ENCODE measurements around the gene RPL3. TPM values are rescaled to one million over a fixed set of nuclear protein-coding genes. Genes with fewer than 3 reads are reported as not detected.
"Not testable (repeated sequence)": the region's sequence is repeated elsewhere in the genome, so short reads cannot be mapped to it uniquely, and the experiment has no call there.

RPL3 gene
- 1,000 to 10,000 TPM; 3,164 to 3,255 TPM for total RNA-seq

DNA sequence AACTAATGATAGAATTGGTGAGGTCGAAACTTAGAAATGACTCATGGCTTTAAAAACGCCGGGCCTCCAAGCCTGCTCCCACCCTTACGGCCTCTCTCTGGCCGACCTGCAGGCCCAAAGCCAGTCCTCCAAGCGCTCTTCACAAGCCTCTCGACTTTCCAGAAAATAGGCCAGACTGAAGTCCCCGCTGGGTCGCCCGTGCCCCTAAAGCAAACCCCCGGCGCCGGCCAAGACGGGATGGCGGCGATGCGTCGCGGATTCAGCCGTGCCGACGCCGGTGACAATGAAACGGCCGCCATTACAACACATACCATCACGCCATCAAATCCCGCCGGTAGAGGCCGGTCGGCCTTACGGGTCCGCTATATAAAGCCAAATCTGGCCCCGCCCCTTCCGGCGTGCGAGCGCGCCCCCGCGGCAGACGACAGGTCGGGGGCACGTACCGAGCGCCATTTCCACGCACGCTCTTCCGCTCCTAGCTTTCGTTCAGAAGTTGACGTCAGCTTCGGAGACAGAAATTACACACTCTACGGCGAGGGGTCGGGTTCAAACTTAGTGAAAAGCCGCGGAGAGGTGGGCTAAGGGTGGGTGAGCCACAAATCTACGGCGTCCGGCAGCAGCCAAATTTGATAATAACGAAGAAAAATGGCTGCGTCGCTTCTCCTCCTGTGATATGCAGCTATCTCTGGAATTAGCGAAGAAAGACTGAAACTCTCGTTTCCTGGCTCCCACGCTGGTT lies at the start of gene RPL3:
TSS of gene RPL3 (minus strand) at position 340 of the 739 bp plus-strand sequence. CDS start at position 314, 26 bp downstream.
- Mint-ChIP-seq H3K27me3 (peaks cover 13% of the 10 kb centered on the region), H3K4me3 (peak within 1 kb of the TSS; percentile 100), H3K27ac (peak within 1 kb of the TSS; percentile 100), H3K9me3 (peaks cover 1% of the 10 kb centered on the region), H3K36me3 (peaks cover 53% of the 10 kb centered on the region), H3K4me1 (peaks cover 41% of the 10 kb centered on the region)
- DNase-seq: peak; percentile 94

DNA sequence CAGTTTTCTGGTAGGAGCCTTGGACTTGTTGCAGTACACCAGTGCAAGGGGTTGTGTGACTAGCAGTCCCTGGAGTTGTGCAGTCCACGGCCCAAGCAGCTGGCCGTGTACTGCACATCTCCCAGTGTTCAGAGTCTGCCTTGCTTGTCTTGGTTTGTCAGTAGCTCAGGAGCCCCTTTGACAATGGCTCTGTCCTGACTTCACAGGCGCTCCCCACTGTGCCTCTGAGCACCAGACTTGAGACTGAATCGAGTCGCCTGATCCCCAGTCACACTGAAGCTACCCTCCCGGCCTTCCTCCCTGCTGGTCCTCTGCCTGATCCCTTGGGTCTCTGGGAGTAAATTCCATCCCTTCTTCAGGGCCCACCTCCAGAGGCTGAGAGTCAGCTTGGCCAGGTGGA lies 49.8 kb upstream of the RPL3 start:
- no peak overlapping the region for H3K27ac Mint-ChIP-seq
- DNase-seq: no peak
- no peaks in the 10 kb centered on the region for H3K36me3 Mint-ChIP-seq
- H3K4me3 Mint-ChIP-seq: no peak overlapping the region
- no peaks in the 10 kb centered on the region for H3K27me3 Mint-ChIP-seq
- H3K9me3 Mint-ChIP-seq: peaks cover 1% of the 10 kb centered on the region
- H3K4me1 Mint-ChIP-seq: peaks cover 7% of the 10 kb centered on the region

DNA sequence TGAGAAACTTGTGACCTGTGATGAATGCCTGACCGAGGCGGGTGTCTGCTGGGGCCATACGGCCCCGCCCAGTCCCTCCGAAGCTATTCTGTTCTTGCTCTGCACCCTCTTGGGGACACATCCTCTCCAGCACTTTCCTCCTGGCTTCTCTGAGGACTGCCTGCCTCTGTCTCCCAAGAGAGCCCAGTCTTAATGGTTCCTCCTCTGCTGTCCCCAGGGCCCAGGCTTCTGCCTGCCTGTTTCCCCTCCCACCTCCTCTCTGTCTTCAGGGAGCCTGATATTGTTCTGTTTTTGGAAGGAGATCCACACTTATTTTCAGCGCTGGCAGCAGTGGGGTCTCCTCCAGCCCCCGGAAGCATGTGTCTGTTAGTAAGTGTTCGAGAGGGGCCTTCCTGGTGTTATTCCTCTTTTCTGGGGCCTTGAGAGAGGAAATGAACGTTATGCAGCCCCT lies 49.1 kb upstream of the RPL3 start:
- H3K36me3 Mint-ChIP-seq: no peaks in the 10 kb centered on the region
- H3K27ac Mint-ChIP-seq: no peak overlapping the region
- no peak for DNase-seq
- H3K9me3 Mint-ChIP-seq: peaks cover 1% of the 10 kb centered on the region
- peaks cover 7% of the 10 kb centered on the region for H3K4me1 Mint-ChIP-seq
- no peaks in the 10 kb centered on the region for H3K27me3 Mint-ChIP-seq
- no peak overlapping the region for H3K4me3 Mint-ChIP-seq

DNA sequence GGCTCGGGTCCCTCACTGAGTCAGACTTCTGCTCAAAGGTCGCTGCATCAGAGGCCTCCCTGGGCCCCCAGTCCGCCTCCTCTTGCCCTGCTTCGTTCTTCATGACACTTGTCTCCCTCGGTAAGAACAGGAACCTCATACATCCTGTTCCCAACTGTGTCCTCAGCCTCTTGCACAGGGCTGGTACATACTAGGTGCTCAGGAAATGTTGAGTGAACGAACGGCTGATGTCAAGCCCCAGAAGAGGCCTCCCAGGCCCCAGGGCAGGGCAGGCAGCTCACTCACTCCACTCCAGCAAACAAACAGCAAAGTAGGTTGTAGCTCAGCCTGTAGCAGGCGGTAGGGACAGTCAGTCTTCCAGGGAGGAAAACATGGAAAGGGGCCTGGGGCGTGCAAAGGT lies 47.6 kb upstream of the RPL3 start:
- Mint-ChIP-seq H3K27me3 (no peaks in the 10 kb centered on the region), H3K36me3 (no peaks in the 10 kb centered on the region)

DNA sequence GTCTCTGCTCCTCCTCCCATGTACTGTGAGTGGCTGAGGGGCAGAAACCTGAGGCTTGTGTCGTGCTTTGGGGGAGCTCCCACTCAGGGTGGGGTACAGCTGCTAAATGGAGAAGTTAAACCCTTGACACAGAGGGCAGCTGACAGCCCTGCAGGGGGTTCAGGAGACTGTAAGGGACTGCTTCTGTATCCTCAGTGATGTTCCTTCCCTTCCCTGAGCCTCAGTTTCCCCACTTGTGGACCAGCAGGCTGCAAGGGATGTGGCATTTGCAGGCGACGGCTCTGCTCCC lies 46.0 kb upstream of the RPL3 start:
- H3K9me3 Mint-ChIP-seq: no peaks in the 10 kb centered on the region
- H3K4me3 Mint-ChIP-seq: no peak overlapping the region
- DNase-seq: no peak
- no peaks in the 10 kb centered on the region for H3K27me3 Mint-ChIP-seq
- H3K27ac Mint-ChIP-seq: no peak overlapping the region
- no peaks in the 10 kb centered on the region for H3K36me3 Mint-ChIP-seq
- peaks cover 7% of the 10 kb centered on the region for H3K4me1 Mint-ChIP-seq

More for the DNA sequence above, 47.6 kb upstream of the RPL3 start:
- H3K27ac Mint-ChIP-seq: no peak overlapping the region
- no peak overlapping the region for H3K4me3 Mint-ChIP-seq
- H3K9me3 Mint-ChIP-seq: peaks cover 1% of the 10 kb centered on the region
- DNase-seq: no peak
- H3K4me1 Mint-ChIP-seq: peaks cover 7% of the 10 kb centered on the region

DNA sequence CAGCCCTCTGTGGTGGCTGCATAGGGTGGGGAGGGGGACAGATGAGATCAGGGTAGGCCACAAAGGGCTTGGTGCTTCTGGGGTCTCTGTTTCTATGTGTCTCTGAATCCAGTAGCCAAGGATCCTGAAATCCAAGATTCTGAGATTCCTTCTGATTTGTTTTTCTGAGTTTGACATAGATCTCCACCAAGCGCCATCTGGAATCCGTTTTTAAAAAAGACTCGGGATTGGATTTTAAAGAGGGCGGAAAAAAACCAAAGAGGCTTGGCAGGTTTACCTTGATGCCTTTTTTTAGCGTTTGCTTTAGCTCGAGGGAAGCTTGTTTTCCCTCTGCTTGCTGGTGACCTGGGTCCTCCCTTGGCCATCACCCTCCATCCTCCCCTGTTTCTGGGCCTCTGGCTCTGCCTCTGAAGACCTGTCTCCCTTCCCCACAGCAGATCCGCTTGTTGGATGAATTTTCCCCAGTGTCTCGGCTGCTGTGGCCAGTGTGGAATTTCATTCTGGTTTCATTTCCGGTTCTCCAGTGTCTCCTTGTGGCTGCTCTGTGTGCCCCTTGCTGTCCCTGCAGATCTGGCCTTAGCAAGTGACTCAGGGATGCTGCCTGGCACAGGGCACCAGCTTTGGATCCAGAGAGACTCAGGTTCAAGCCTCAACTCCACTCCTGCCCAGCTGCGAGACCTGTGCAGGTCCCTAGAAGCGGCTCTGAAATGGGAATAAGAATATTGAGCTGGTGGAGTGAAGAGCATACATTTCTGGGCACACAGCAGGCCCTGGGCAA lies 45.5 kb upstream of the RPL3 start:
- Mint-ChIP-seq H3K4me3 (no peak overlapping the region), H3K9me3 (no peaks in the 10 kb centered on the region), H3K36me3 (no peaks in the 10 kb centered on the region), H3K27me3 (no peaks in the 10 kb centered on the region), H3K27ac (no peak overlapping the region), H3K4me1 (peaks cover 7% of the 10 kb centered on the region)
- no peak for DNase-seq

DNA sequence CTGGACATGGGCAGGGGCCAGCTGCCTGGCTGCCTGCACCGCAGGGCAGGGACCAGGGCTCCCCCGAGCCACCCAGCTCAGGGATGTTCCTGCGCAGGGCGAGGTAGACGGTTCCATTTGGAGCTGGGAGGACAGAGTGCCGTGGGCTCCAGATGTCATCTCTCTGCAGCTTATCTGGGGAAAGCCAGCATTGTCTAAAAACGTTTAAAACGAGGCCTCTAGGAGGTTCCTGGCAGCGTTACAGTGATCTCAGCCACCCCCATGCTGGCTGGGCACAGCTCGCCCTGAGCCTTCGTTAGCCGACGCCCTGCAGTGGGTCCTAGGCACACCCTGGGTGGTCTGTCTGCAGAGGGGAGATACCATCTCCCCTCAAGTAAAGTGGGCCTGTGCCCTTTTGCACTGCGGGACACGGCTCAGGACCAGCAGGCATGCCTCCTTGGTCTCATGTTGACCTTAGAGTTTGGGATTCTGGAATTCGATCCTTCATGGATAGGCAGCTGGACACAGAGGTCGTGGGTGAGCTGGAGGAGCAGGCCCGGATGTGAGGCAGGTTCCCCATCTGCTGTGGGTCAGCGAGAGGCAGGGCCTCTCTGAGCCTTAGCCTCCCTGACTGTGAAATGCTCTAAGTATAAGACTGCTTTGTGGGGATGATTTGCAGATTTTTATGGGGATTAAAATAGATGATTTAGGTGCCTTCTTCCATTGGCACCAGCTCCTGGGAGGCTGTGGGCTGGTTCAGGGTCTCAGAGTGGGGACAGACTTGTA lies 44.5 kb upstream of the RPL3 start:
- H3K27ac Mint-ChIP-seq: no peak overlapping the region
- H3K4me3 Mint-ChIP-seq: no peak overlapping the region
- H3K4me1 Mint-ChIP-seq: peaks cover 7% of the 10 kb centered on the region
- no peaks in the 10 kb centered on the region for H3K36me3 Mint-ChIP-seq
- DNase-seq: no peak
- H3K9me3 Mint-ChIP-seq: no peaks in the 10 kb centered on the region
- H3K27me3 Mint-ChIP-seq: no peaks in the 10 kb centered on the region

DNA sequence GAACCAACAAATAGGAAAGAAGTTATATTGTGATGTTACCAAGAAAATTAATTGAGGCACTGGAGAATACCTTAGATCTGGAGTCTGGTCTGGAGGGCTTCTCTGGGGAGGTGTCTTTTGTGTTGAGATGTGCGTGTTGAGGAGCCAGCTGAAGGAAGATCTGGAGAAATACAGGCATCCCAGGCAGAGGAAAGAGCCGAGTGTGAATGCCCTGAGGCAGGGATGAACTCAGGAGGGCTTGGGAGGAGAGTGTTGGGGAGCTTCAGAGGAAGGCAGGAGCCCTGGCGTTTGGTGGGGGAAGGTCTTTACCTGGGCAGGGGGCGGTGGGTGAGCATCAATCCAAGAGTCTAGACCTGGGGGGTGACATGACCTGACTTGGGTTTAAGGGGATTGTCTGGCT lies 43.5 kb upstream of the RPL3 start:
- DNase-seq: no peak
- H3K36me3 Mint-ChIP-seq: no peaks in the 10 kb centered on the region
- H3K4me3 Mint-ChIP-seq: no peak overlapping the region
- H3K27ac Mint-ChIP-seq: no peak overlapping the region
- H3K27me3 Mint-ChIP-seq: no peaks in the 10 kb centered on the region
- no peaks in the 10 kb centered on the region for H3K9me3 Mint-ChIP-seq
- H3K4me1 Mint-ChIP-seq: peaks cover 7% of the 10 kb centered on the region

DNA sequence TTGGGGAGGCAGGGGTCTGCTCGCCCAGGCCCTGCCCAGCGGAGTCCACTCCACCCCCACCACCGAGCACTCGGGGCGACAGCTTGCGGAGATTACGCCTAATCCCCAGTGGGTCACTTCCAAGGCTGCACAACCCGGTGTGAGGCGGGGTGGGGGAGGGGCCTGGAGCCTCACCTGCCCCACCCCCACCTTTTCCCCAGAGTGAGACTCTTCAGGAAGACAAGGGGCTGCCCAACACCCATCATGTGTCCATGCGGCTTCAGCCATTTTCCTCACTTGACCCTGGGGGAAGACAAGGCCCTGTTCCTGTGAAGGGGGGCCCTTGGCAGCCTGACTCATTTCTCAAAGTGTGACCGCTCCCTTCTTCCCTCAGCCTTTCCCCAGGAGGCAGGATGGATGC lies 42.8 kb upstream of the RPL3 start:
- Mint-ChIP-seq H3K27me3 (no peaks in the 10 kb centered on the region), H3K4me3 (no peak overlapping the region), H3K27ac (no peak overlapping the region), H3K9me3 (no peaks in the 10 kb centered on the region), H3K36me3 (no peaks in the 10 kb centered on the region), H3K4me1 (peaks cover 7% of the 10 kb centered on the region)
- no peak for DNase-seq

DNA sequence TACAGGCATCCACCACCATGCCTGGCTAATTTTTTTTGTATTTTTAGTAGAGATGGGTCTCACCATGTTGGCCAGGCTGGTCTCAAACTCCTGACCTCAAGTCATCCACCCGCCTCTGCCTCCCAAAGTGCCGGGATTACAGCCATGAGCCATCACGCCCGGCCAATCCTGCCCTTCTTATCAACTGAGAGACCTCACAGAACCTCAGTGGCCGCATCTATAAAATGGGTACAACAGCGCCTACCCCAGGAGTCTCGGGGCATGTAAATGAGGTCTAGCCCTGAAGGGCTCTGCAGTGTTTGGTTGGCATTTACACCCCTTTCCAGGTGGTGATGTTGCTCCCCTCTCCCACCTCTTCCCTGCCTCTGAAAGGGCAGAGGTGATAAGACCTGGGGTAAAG lies 42.1 kb upstream of the RPL3 start:
- H3K27ac Mint-ChIP-seq: no peak overlapping the region

GRCh38 chr22:39360674-39361413 lies 41.4 kb upstream of the RPL3 start:
- Mint-ChIP-seq H3K9me3 (no peaks in the 10 kb centered on the region), H3K4me3 (no peak overlapping the region), H3K36me3 (peaks cover 3% of the 10 kb centered on the region), H3K4me1 (no peaks in the 10 kb centered on the region), H3K27me3 (no peaks in the 10 kb centered on the region), H3K27ac (no peak overlapping the region)
- no peak for DNase-seq

More for the DNA sequence above, 42.1 kb upstream of the RPL3 start:
- peaks cover under 1% of the 10 kb centered on the region for H3K4me1 Mint-ChIP-seq
- H3K4me3 Mint-ChIP-seq: no peak overlapping the region
- peaks cover under 1% of the 10 kb centered on the region for H3K36me3 Mint-ChIP-seq
- H3K9me3 Mint-ChIP-seq: no peaks in the 10 kb centered on the region
- DNase-seq: no peak
- H3K27me3 Mint-ChIP-seq: no peaks in the 10 kb centered on the region

GRCh38 chr22:39360242-39360641 lies 40.8 kb upstream of the RPL3 start:
- peaks cover 3% of the 10 kb centered on the region for H3K36me3 Mint-ChIP-seq
- no peaks in the 10 kb centered on the region for H3K9me3 Mint-ChIP-seq
- H3K27ac Mint-ChIP-seq: no peak overlapping the region
- H3K27me3 Mint-ChIP-seq: no peaks in the 10 kb centered on the region
- DNase-seq: no peak
- H3K4me3 Mint-ChIP-seq: no peak overlapping the region
- no peaks in the 10 kb centered on the region for H3K4me1 Mint-ChIP-seq

- H3K4me3 Mint-ChIP-seq: no peak overlapping the region
- peaks cover 3% of the 10 kb centered on the region for H3K36me3 Mint-ChIP-seq
- H3K27ac Mint-ChIP-seq: no peak overlapping the region
- H3K27me3 Mint-ChIP-seq: no peaks in the 10 kb centered on the region
- H3K4me1 Mint-ChIP-seq: no peaks in the 10 kb centered on the region
- DNase-seq: no peak
- H3K9me3 Mint-ChIP-seq: no peaks in the 10 kb centered on the region
Observed at GRCh38 chr22:39359659-39360195, 40.3 kb upstream of the RPL3 start.

DNA sequence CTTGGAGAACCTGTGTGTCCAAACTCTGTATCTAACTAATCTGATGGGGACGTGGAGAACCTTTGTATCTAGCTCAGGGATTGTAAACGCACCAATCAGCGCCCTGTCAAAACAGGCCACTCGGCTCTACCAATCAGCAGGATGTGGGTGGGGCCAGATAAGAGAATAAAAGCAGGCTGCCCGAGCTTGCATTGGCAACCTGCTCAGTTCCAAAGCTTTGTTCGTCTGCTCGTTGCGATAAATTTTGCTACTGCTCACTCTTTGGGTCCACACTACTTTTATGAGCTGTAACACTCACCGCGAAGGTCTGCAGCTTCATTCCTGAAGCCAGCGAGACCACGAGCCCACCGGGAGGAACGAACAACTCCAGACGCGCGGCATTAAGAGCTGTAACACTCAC lies 38.8 kb upstream of the RPL3 start:
- H3K36me3 Mint-ChIP-seq, H3K27ac Mint-ChIP-seq, H3K4me1 Mint-ChIP-seq: not testable (repeated sequence)

More for the DNA sequence above, 38.8 kb upstream of the RPL3 start:
- not testable (repeated sequence) for H3K4me3 Mint-ChIP-seq, H3K9me3 Mint-ChIP-seq, DNase-seq, H3K27me3 Mint-ChIP-seq
